DMS114 treated with DMSO at 0.1 percent for 48 hours (cell line): ENCODE data around the gene ABHD6.
"Not testable (repeated sequence)": the region's sequence is repeated elsewhere in the genome, so short reads cannot be mapped to it uniquely, and the experiment has no call there.

Experiments used
- DNase-seq: peaks from one replicate; lab custom pipeline; 2025; ENCODE audit not compliant: unreplicated experiment; lab: John Stamatoyannopoulos, UW

ABHD6 gene

GRCh38 chr3:58242340-58242739, 4.7 kb downstream of the ABHD6 start:
- no peak for DNase-seq

GRCh38 chr3:58242860-58243259, 5.3 kb downstream of the ABHD6 start:
- DNase-seq: not testable (repeated sequence)

- no peak for DNase-seq
These were observed 6.5 kb downstream of the ABHD6 start for GRCh38 chr3:58243976-58244585.

GRCh38 chr3:58246148-58247047, 8.8 kb downstream of the ABHD6 start:
- no peak for DNase-seq

GRCh38 chr3:58249358-58250092, 11.9 kb downstream of the ABHD6 start:
- DNase-seq: no peak

- DNase-seq: no peak
These were observed 12.6 kb downstream of the ABHD6 start for GRCh38 chr3:58250093-58250707.

- DNase-seq: no peak
These were observed 14.0 kb downstream of the ABHD6 start for GRCh38 chr3:58251631-58252035.

GRCh38 chr3:58254144-58254543, 16.6 kb downstream of the ABHD6 start:
- DNase-seq: no peak

- DNase-seq: no peak
These were observed 18.5 kb downstream of the ABHD6 start for GRCh38 chr3:58256061-58256460.

- DNase-seq: no peak
These were observed 18.9 kb downstream of the ABHD6 start for GRCh38 chr3:58256511-58256910.

- no peak for DNase-seq
These were observed 20.9 kb downstream of the ABHD6 start for GRCh38 chr3:58258392-58259055.

- DNase-seq: no peak
These were observed 22.7 kb downstream of the ABHD6 start for GRCh38 chr3:58260261-58260731.

GRCh38 chr3:58260733-58261132, 23.1 kb downstream of the ABHD6 start:
- DNase-seq: no peak

- no peak for DNase-seq
These were observed 24.5 kb downstream of the ABHD6 start for GRCh38 chr3:58261954-58262666.

- DNase-seq: no peak
These were observed 29.0 kb downstream of the ABHD6 start for GRCh38 chr3:58266577-58266976.

- not testable (repeated sequence) for DNase-seq
These were observed 30.0 kb downstream of the ABHD6 start for GRCh38 chr3:58267543-58267942.

GRCh38 chr3:58269356-58269755, 31.8 kb downstream of the ABHD6 start:
- DNase-seq: no peak

- DNase-seq: no peak
These were observed 32.9 kb downstream of the ABHD6 start for GRCh38 chr3:58270485-58270884.

GRCh38 chr3:58271901-58272501, 34.4 kb downstream of the ABHD6 start:
- DNase-seq: no peak

GRCh38 chr3:58272891-58273290, 35.3 kb downstream of the ABHD6 start:
- DNase-seq: no peak
